Epithelial cell of prostate (primary cell): ENCODE measurements around the gene SRPRA.
A peak's percentile ranks its signal among the peaks of the same experiment; 100 is the strongest.
"Not testable (repeated sequence)": the region's sequence is repeated elsewhere in the genome, so short reads cannot be mapped to it uniquely, and the experiment has no call there.

Experiments
- DNase-seq: peaks from one replicate; pipeline ENCODE4 v3.0.0-alpha.2; 2011; ENCODE audit warnings: low read depth, low spot score
- H3K27ac ChIP-seq: fragments of 450-650 bp; 2 replicates; pipeline ENCODE4 v1.5.1; 2017; ENCODE audit warnings: mild to moderate bottlenecking

SRPRA gene

GRCh38 chr11:126268708-126269579, at the start of gene SRPRA, which contains the start of gene FOXRED1:
Gene SRPRA, minus strand, starts transcription at chr11:126268895. Its CDS starts 91 bp downstream, at chr11:126268804.
Gene FOXRED1, plus strand, starts transcription at chr11:126269154. Its CDS starts 53 bp downstream, at chr11:126269207.
- DNase-seq, result peak; percentile 96
- H3K27ac ChIP-seq, result peak within 1 kb of the TSS; percentile 75

- H3K27ac ChIP-seq, result peak overlapping the region; percentile 85
- no peak for DNase-seq
Measured at GRCh38 chr11:126317756-126318573, 49.3 kb upstream of the SRPRA start.

GRCh38 chr11:126317432-126317755, 48.7 kb upstream of the SRPRA start:
- H3K27ac ChIP-seq, result peak overlapping the region; percentile 85
- no peak for DNase-seq

GRCh38 chr11:126313826-126314225, 45.1 kb upstream of the SRPRA start:
- no peak for DNase-seq
- no peak overlapping the region for H3K27ac ChIP-seq

GRCh38 chr11:126312961-126313360, 44.3 kb upstream of the SRPRA start:
- no peak for DNase-seq
- peak overlapping the region; percentile 17 for H3K27ac ChIP-seq

GRCh38 chr11:126311401-126312291, 43.0 kb upstream of the SRPRA start:
- no peak overlapping the region for H3K27ac ChIP-seq
- DNase-seq, result no peak

- H3K27ac ChIP-seq, result no peak overlapping the region
Measured at GRCh38 chr11:126310992-126311310, 42.3 kb upstream of the SRPRA start.

GRCh38 chr11:126310200-126310991, 41.7 kb upstream of the SRPRA start:
- DNase-seq, result no peak
- H3K27ac ChIP-seq, result no peak overlapping the region

More at GRCh38 chr11:126310992-126311310, 42.3 kb upstream of the SRPRA start:
- no peak for DNase-seq

GRCh38 chr11:126308771-126309170, 40.1 kb upstream of the SRPRA start:
- DNase-seq, H3K27ac ChIP-seq: not testable (repeated sequence)

- no peak for DNase-seq
- peak overlapping the region; percentile 9 for H3K27ac ChIP-seq
Measured at GRCh38 chr11:126308271-126308671, 39.6 kb upstream of the SRPRA start.

- DNase-seq, result no peak
- H3K27ac ChIP-seq, result peak overlapping the region; percentile 9
Measured at GRCh38 chr11:126307706-126308105, 39.0 kb upstream of the SRPRA start.

- DNase-seq, result no peak
- no peak overlapping the region for H3K27ac ChIP-seq
Measured at GRCh38 chr11:126305699-126306098, 37.0 kb upstream of the SRPRA start.

GRCh38 chr11:126304457-126305075, 35.9 kb upstream of the SRPRA start:
- no peak for DNase-seq
- H3K27ac ChIP-seq, result peak overlapping the region; percentile 80

- peak within 1 kb of the TSS; percentile 80 for H3K27ac ChIP-seq
- DNase-seq, result peak; percentile 52
Measured at GRCh38 chr11:126303623-126304456, 35.1 kb upstream of the SRPRA start, which contains the start of gene DCPS. Gene DCPS, plus strand, starts transcription at chr11:126304060. Its CDS starts 21 bp downstream, at chr11:126304081.

- no peak for DNase-seq
- no peak overlapping the region for H3K27ac ChIP-seq
Measured at GRCh38 chr11:126297004-126297403, 28.3 kb upstream of the SRPRA start.

GRCh38 chr11:126293726-126294125, 25.0 kb upstream of the SRPRA start:
- no peak for DNase-seq

GRCh38 chr11:126290887-126291286, 22.2 kb upstream of the SRPRA start:
- no peak overlapping the region for H3K27ac ChIP-seq

More at GRCh38 chr11:126293726-126294125, 25.0 kb upstream of the SRPRA start:
- H3K27ac ChIP-seq, result no peak overlapping the region

GRCh38 chr11:126288237-126288636, 19.5 kb upstream of the SRPRA start:
- no peak overlapping the region for H3K27ac ChIP-seq
- no peak for DNase-seq

More at GRCh38 chr11:126290887-126291286, 22.2 kb upstream of the SRPRA start:
- no peak for DNase-seq
